H1 (cell line): ENCODE data around the gene TBC1D13. TPM values are rescaled to one million over a fixed set of nuclear protein-coding genes. Genes with fewer than 3 reads are reported as not detected.

Experiments used
- CTCF ChIA-PET: fragments of 300-600 bp; sonication (Branson Sonifier 250); formaldehyde crosslinking; loops from one replicate; lab custom pipeline; 2021; ENCODE audit not compliant: partially characterized antibody; lab: Charles Lee
- POLR2A ChIA-PET: fragments of 300-600 bp; sonication (Branson Sonifier 250); formaldehyde crosslinking; loops from one replicate; lab custom pipeline; 2021; ENCODE audit warnings: inconsistent platforms; ENCODE audit not compliant: partially characterized antibody; lab: Charles Lee
- DNase-seq, 2 experiments: peaks; one replicate each; pipeline versions ENCODE4 v3.0.0 to v3.0.0-alpha.2; 2010 to 2022; ENCODE audit warnings: low spot score in 2 of 2, low read depth in 1 of 2, mixed read lengths in 1 of 2
- FAIRE-seq: peaks from 2 replicates; lab custom pipeline; 2011; peaks lifted over from hg19 to GRCh38; lab: Jason Lieb, UNC
- H2AFZ ChIP-seq: 2 replicates; pipeline ENCODE4 v1.8.1; 2012; ENCODE audit warnings: low read length, inconsistent platforms
- H2AK5ac ChIP-seq: 2 replicates; pipeline ENCODE4 v1.6.1; 2013; ENCODE audit warnings: low read depth, low read length
- H2BK120ac ChIP-seq: replicated peaks from 2 replicates; pipeline ENCODE3; 2013; ENCODE audit warnings: low read depth, low read length, inconsistent platforms
- H2BK12ac ChIP-seq: 2 replicates; pipeline ENCODE4 v1.6.1; 2013; ENCODE audit warnings: low read depth, low read length
- H2BK15ac ChIP-seq: 2 replicates; pipeline ENCODE4 v1.6.1; 2013; ENCODE audit warnings: low read length
- H2BK20ac ChIP-seq: 2 replicates; pipeline ENCODE4 v1.6.1; 2013; ENCODE audit warnings: low read length
- H2BK5ac ChIP-seq: 2 replicates; pipeline ENCODE4 v1.6.1; 2013; ENCODE audit warnings: low read depth, low read length
- H3K14ac ChIP-seq: 2 replicates; pipeline ENCODE4 v1.6.1; 2013; ENCODE audit warnings: inconsistent platforms; ENCODE audit not compliant: insufficient read length
- H3K18ac ChIP-seq: 2 replicates; pipeline ENCODE4 v1.6.1; 2013; ENCODE audit warnings: low read length; ENCODE audit errors: extremely low read depth
- H3K23ac ChIP-seq: 2 replicates; pipeline ENCODE4 v1.6.1; 2013; ENCODE audit warnings: inconsistent platforms; ENCODE audit not compliant: insufficient read length
- H3K23me2 ChIP-seq: 2 replicates; pipeline ENCODE4 v1.6.1; 2013; ENCODE audit warnings: low read depth, low read length
- H3K27ac ChIP-seq: 2 replicates; pipeline ENCODE4 v1.6.1; 2011; ENCODE audit warnings: low read depth, low read length, inconsistent platforms
- H3K27me3 ChIP-seq, 4 experiments: replicated peaks in 1 of 4; 1 replicate in 1 of 4; 2 replicates in 3 of 4; pipeline versions ENCODE4 v1.6.1 to v1.8.1; 2011 to 2013; ENCODE audit warnings: low read length in 3 of 4, mild to moderate bottlenecking in 3 of 4, inconsistent platforms in 2 of 4, mixed read lengths in 2 of 4, moderate library complexity in 1 of 4; ENCODE audit not compliant: control insufficient read depth in 3 of 4, insufficient read depth in 3 of 4; ENCODE audit errors: extremely low read depth in 1 of 4
- H3K36me3 ChIP-seq, 4 experiments: 2 replicates each; pipeline versions ENCODE4 v1.6.1 to v1.8.1; 2011 to 2013; ENCODE audit warnings: mild to moderate bottlenecking in 4 of 4, low read length in 3 of 4, moderate library complexity in 2 of 4, control low read depth in 1 of 4, inconsistent platforms in 1 of 4; ENCODE audit not compliant: insufficient read depth in 4 of 4, control insufficient read depth in 2 of 4
- H3K4ac ChIP-seq: replicated peaks from 2 replicates; pipeline ENCODE3; 2013; ENCODE audit warnings: low read length, low read depth, mixed read lengths, inconsistent platforms; ENCODE audit not compliant: insufficient read length
- H3K4me1 ChIP-seq, 4 experiments: replicated peaks in 1 of 4; 1 replicate in 1 of 4; 2 replicates in 3 of 4; pipeline versions ENCODE4 v1.6.1 to v1.8.1; 2011 to 2013; ENCODE audit warnings: low read length in 3 of 4, inconsistent platforms in 2 of 4, mixed read lengths in 1 of 4; ENCODE audit not compliant: insufficient read depth in 4 of 4, control insufficient read depth in 3 of 4
- H3K4me2 ChIP-seq, 2 experiments: 2 replicates each; pipeline versions ENCODE4 v1.6.1 to v1.8.1; 2011 to 2013; ENCODE audit warnings: low read depth in 2 of 2, low read length in 2 of 2, control low read depth in 1 of 2, inconsistent platforms in 1 of 2, mild to moderate bottlenecking in 1 of 2; ENCODE audit not compliant: insufficient read depth in 1 of 2
- H3K4me3 ChIP-seq, 4 experiments: fragments of 200-600, 300-600 bp in 1 of 4; sonication (generic), shearing (Covaris generic), sonication (Bioruptor Twin) in 1 of 4; 2 replicates each; pipeline versions ENCODE4 v1.5.1 to v1.8.1; 2011 to 2016; ENCODE audit warnings: low read length in 4 of 4, low read depth in 3 of 4, control low read depth in 2 of 4, inconsistent platforms in 2 of 4, mild to moderate bottlenecking in 2 of 4, mixed read lengths in 1 of 4, moderate library complexity in 1 of 4; ENCODE audit not compliant: insufficient read depth in 2 of 4; ENCODE audit errors: extremely low read depth in 1 of 4
- H3K56ac ChIP-seq: replicated peaks from 2 replicates; pipeline ENCODE3; 2013; ENCODE audit warnings: low read depth, mild to moderate bottlenecking, mixed read lengths, low read length, inconsistent platforms; ENCODE audit not compliant: insufficient read length
- H3K79me1 ChIP-seq: 2 replicates; pipeline ENCODE4 v1.6.1; 2013; ENCODE audit warnings: low read depth, low read length, control low read depth
- H3K79me2 ChIP-seq, 2 experiments: 2 replicates each; pipeline versions ENCODE4 v1.6.1 to v1.8.1; 2012 to 2013; ENCODE audit warnings: low read length in 2 of 2, mild to moderate bottlenecking in 2 of 2, inconsistent platforms in 1 of 2; ENCODE audit not compliant: insufficient read depth in 2 of 2, control insufficient read depth in 1 of 2
- H3K9ac ChIP-seq, 4 experiments: replicated peaks in 1 of 4; 1 replicate in 1 of 4; 2 replicates in 3 of 4; pipeline versions ENCODE4 v1.6.1 to v1.8.1; 2011 to 2013; ENCODE audit warnings: low read depth in 3 of 4, low read length in 3 of 4, control low read depth in 2 of 4, mild to moderate bottlenecking in 2 of 4, moderate library complexity in 2 of 4, inconsistent platforms in 1 of 4; ENCODE audit errors: extremely low read depth in 1 of 4
- H3K9me3 ChIP-seq, 2 experiments: 2 replicates each; pipeline versions ENCODE4 v1.6.1 to v1.8.1; 2012 to 2013; ENCODE audit warnings: mild to moderate bottlenecking in 2 of 2, moderate library complexity in 2 of 2, control low read depth in 1 of 2, inconsistent platforms in 1 of 2, low read depth in 1 of 2, low read length in 1 of 2, mixed read lengths in 1 of 2; ENCODE audit not compliant: insufficient read depth in 2 of 2
- H4K20me1 ChIP-seq, 2 experiments: replicated peaks in 1 of 2; 2 replicates each; pipeline versions ENCODE3 to v1.8.1; 2011 to 2013; ENCODE audit warnings: inconsistent platforms in 2 of 2, low read length in 2 of 2, mild to moderate bottlenecking in 1 of 2; ENCODE audit not compliant: insufficient read depth in 2 of 2, control insufficient read depth in 1 of 2
- H4K5ac ChIP-seq: 2 replicates; pipeline ENCODE4 v1.6.1; 2013; ENCODE audit warnings: low read length, low read depth, mixed read lengths, inconsistent platforms; ENCODE audit not compliant: insufficient read length
- H4K8ac ChIP-seq: 2 replicates; pipeline ENCODE4 v1.8.0; 2013; ENCODE audit warnings: mild to moderate bottlenecking, moderate library complexity, low read length, inconsistent platforms; ENCODE audit not compliant: insufficient read depth; ENCODE audit errors: extremely low read depth
- H4K91ac ChIP-seq: replicated peaks from 2 replicates; pipeline ENCODE3; 2013; ENCODE audit warnings: low read length, mixed read lengths, inconsistent platforms; ENCODE audit not compliant: insufficient read length
- ASH2L ChIP-seq: fragments of 200-600, 300-600 bp; sonication (generic); IDR thresholded peaks from one replicate; pipeline ENCODE4 v1.7.1; 2017; ENCODE audit warnings: low read length
- BACH1 ChIP-seq: IDR thresholded peaks from 2 replicates; pipeline ENCODE4 v1.6.1; 2012; ENCODE audit warnings: low read length, improper control_type of control experiment
- EGR1 ChIP-seq: IDR thresholded peaks from 2 replicates; pipeline ENCODE4 v1.6.1; 2011; ENCODE audit warnings: low read depth, low read length, borderline replicate concordance
- KDM1A ChIP-seq: fragments of 200-600, 300-600 bp; sonication (generic); IDR thresholded peaks from 2 replicates; pipeline ENCODE4 v1.7.1; 2016; ENCODE audit warnings: mild to moderate bottlenecking, low read length, borderline replicate concordance
- KDM4A ChIP-seq: IDR thresholded peaks from one replicate; pipeline ENCODE4 v1.7.1; 2012; ENCODE audit warnings: low read depth, mild to moderate bottlenecking, moderate library complexity, low read length, inconsistent platforms; ENCODE audit not compliant: severe bottlenecking
- MAX ChIP-seq: IDR thresholded peaks from 2 replicates; pipeline ENCODE4 v1.6.1; 2012; ENCODE audit warnings: inconsistent platforms
- RAD21 ChIP-seq, 2 experiments: IDR thresholded peaks in 1 of 2; conservative IDR thresholded peaks in 1 of 2; 2 replicates each; pipeline ENCODE4 v1.6.1; 2011; ENCODE audit warnings: low read depth in 2 of 2, low read length in 2 of 2, improper control_type of control experiment in 1 of 2, inconsistent platforms in 1 of 2, mild to moderate bottlenecking in 1 of 2, moderate library complexity in 1 of 2
- SIRT6 ChIP-seq: IDR thresholded peaks from one replicate; pipeline ENCODE4 v1.7.1; 2012; ENCODE audit warnings: low read length, inconsistent platforms
- TEAD4 ChIP-seq: IDR thresholded peaks from 2 replicates; pipeline ENCODE4 v1.6.1; 2012; ENCODE audit warnings: low read depth, low read length, inconsistent platforms, mixed read lengths
- WGBS, 2 experiments: shearing (Covaris generic) in 1 of 2; methylation state at CpG; one replicate each; pipeline versions ENCODE4 v1.1.6 to v1.1.7; 2013 to 2015; ENCODE audit warnings: low lambda C conversion rate in 2 of 2, mixed read lengths in 2 of 2, inconsistent platforms in 1 of 2, low coverage in 1 of 2, missing lambda C conversion rate in 1 of 2; ENCODE audit not compliant: insufficient replicate concordance in 2 of 2, insufficient coverage in 1 of 2, insufficient read length in 1 of 2; ENCODE audit errors: extremely low coverage in 1 of 2, missing lambda C conversion rate in 1 of 2; 5-methylcytosine and 5-hydroxymethylcytosine counted together
- polyA plus RNA-seq, 7 experiments: library from polyadenylated mRNA; depleted of rRNA in 3 of 7; stranded (reverse) in 5 of 7; unstranded in 2 of 7; fragments of >200 nt in 5 of 7; fragments of 200-250 nt in 2 of 7; gene quantifications; 1 replicate in 5 of 7; 2 replicates in 1 of 7; 4 replicates in 1 of 7; pipeline versions ENCODE4 v1.2.1 to v1.2.3, GENCODE V29; 2011 to 2013; ENCODE audit warnings: missing spikeins in 2 of 7, mixed read lengths in 2 of 7
- total RNA-seq: library from RNA; stranded (reverse); fragmentation: NEBNext Ultra II Directional; extraction: Animal tissue kit (Norgen Biotek cat#: 25700); gene quantifications from 2 replicates; pipeline ENCODE4 v1.2.1, GENCODE V29; 2021

The TBC1D13 gene
- total and polyA plus RNA-seq, 2 of the 8 experiments (the other 6 are each of a cell fraction or from before 2014, with no cell fraction given): 21.3 to 24.7 TPM

GRCh38 chr9:128773049-128773448 is 14.0 kb upstream of the TBC1D13 start:
- no peak overlapping the region for H3K9ac ChIP-seq
- H3K56ac ChIP-seq: no peak overlapping the region
- H3K4me1 ChIP-seq: peaks cover 0 to 3% (median 1%) of the 10 kb centered on the region in 4 experiments; a peak in 3 of 7 replicates
- no peaks in the 10 kb centered on the region for H3K27me3 ChIP-seq
- no peak overlapping the region for H3K27ac ChIP-seq
- TF ChIP-seq ASH2L (no peak), KDM1A (no peak), KDM4A (no peak), BACH1 (no peak), TEAD4 (no peak), RAD21 (IDR thresholded peaks at IDR 0.05 in 1 of 2, conservative IDR thresholded peaks at IDR 0.05 in 1 of 2; ENCODE audit: low read depth in 2 of 2, low read length in 2 of 2) (no peak), EGR1 (no peak), SIRT6 (no peak), MAX (no peak)
- TF ChIP-seq, all 59 proteins: peak for 0
- H3K4me2 ChIP-seq: peak overlapping the region in 1 of 2 experiments; percentile 98; a peak in 1 of 4 replicates
- H3K79me2 ChIP-seq: peaks cover 0 to 12% of the 10 kb centered on the region in 2 experiments; a peak in 2 of 4 replicates
- H2BK120ac ChIP-seq: no peak overlapping the region
- H3K4me3 ChIP-seq: no peak overlapping the region
- H4K20me1 ChIP-seq: peaks cover 0 to 2% of the 10 kb centered on the region in 2 experiments
- no peak overlapping the region for H3K18ac ChIP-seq
- no peak overlapping the region for H2AFZ ChIP-seq
- DNase-seq: no peak
- no peak overlapping the region for H3K23ac ChIP-seq
- no peak overlapping the region for H4K8ac ChIP-seq
- ChIA-PET POLR2A (interaction anchor here (0.9 to 3.4 kb wide), 7 partner anchors 9 to 164 kb away, joined by 3 to 20 read pairs (median 4); partner anchors contain the start of genes ENDOG and ZDHHC12), CTCF (interaction anchor here (0.7 to 3.4 kb wide), 8 partner anchors 9 to 155 kb away, joined by 3 to 18 read pairs (median 4); partner anchors contain the start of gene TBC1D13)
- no peaks in the 10 kb centered on the region; a peak in 1 of 8 replicates for H3K36me3 ChIP-seq
- no peak overlapping the region for H2BK12ac ChIP-seq
- no peak overlapping the region for H2BK20ac ChIP-seq
- no peak overlapping the region for H4K5ac ChIP-seq
- H3K23me2 ChIP-seq: peaks cover 12% of the 10 kb centered on the region; the same call in 1 of the 2 replicates
- no peaks in the 10 kb centered on the region for H3K9me3 ChIP-seq
- H2BK15ac ChIP-seq: no peak overlapping the region
- H2BK5ac ChIP-seq: no peak overlapping the region
- no peak overlapping the region for H2AK5ac ChIP-seq
- peaks cover 3% of the 10 kb centered on the region; the same call in 1 of the 2 replicates for H3K79me1 ChIP-seq
- no peak for FAIRE-seq
- no peak overlapping the region for H3K4ac ChIP-seq
- 87% methylated on average over 5 of the region's 5 CpGs; no CpG with 5 or more reads in 1 of the 2 experiments for WGBS, 2 experiments
- H4K91ac ChIP-seq: no peak overlapping the region
- no peak overlapping the region for H3K14ac ChIP-seq
